CD14-positive monocyte (primary cell): Measurements from ENCODE around the gene CCDC73. TPM values are rescaled to one million over a fixed set of nuclear protein-coding genes. Genes with fewer than 3 reads are reported as not detected.
A peak's percentile ranks its signal among the peaks of the same experiment; 100 is the strongest.

Experiments used
- DNase-seq, 3 donors: peaks; one replicate each; pipeline ENCODE4 v3.0.0-alpha.2; 2011 to 2022
- H2AFZ ChIP-seq: 2 replicates; pipeline ENCODE4 v1.6.0; 2012; ENCODE audit warnings: mild to moderate bottlenecking, low read depth, low read length, inconsistent platforms; ENCODE audit not compliant: insufficient read depth, poor library complexity, severe bottlenecking
- H3K27ac ChIP-seq, 2 donors: 1 replicate in 1 of 2; 2 replicates in 1 of 2; pipeline ENCODE4 v1.5.1; 2012 to 2013; ENCODE audit warnings: low read length in 2 of 2, control low read depth in 1 of 2, inconsistent platforms in 1 of 2, low read depth in 1 of 2, mild to moderate bottlenecking in 1 of 2
- H3K27me3 ChIP-seq, 2 donors: one replicate each; pipeline versions ENCODE4 v1.6.0 to v1.6.1; 2011 to 2013; ENCODE audit warnings: low read length in 2 of 2; ENCODE audit not compliant: control insufficient read depth in 2 of 2, insufficient read depth in 2 of 2
- H3K36me3 ChIP-seq, 2 donors: replicated peaks in 1 of 2; 1 replicate in 1 of 2; 2 replicates in 1 of 2; pipeline versions ENCODE4 v1.5.1 to v1.6.1; 2012 to 2013; ENCODE audit warnings: low read length in 2 of 2, control low read depth in 1 of 2, inconsistent platforms in 1 of 2, mild to moderate bottlenecking in 1 of 2; ENCODE audit not compliant: insufficient read depth in 2 of 2, control insufficient read depth in 1 of 2
- H3K4me1 ChIP-seq, 2 donors: 1 replicate in 1 of 2; 2 replicates in 1 of 2; pipeline versions ENCODE4 v1.5.1 to v1.6.1; 2012 to 2013; ENCODE audit warnings: low read length in 2 of 2, control low read depth in 1 of 2, inconsistent platforms in 1 of 2, mild to moderate bottlenecking in 1 of 2, moderate library complexity in 1 of 2; ENCODE audit not compliant: insufficient read depth in 2 of 2, control insufficient read depth in 1 of 2
- H3K4me2 ChIP-seq: replicated peaks from 2 replicates; pipeline ENCODE3; 2012; ENCODE audit warnings: low read length, moderate library complexity, mild to moderate bottlenecking; ENCODE audit not compliant: poor library complexity, severe bottlenecking; ENCODE audit errors: extremely low read depth
- H3K4me3 ChIP-seq, 3 experiments: fragments of 200-600 bp in 1 of 3; sonication (generic) in 1 of 3; replicated peaks in 1 of 3; 1 replicate in 2 of 3; 2 replicates in 1 of 3; pipeline ENCODE4 v1.5.1; 2011 to 2013; ENCODE audit warnings: low read length in 3 of 3, mild to moderate bottlenecking in 3 of 3, control low read depth in 2 of 3, low read depth in 2 of 3, inconsistent platforms in 1 of 3, moderate library complexity in 1 of 3
- H3K79me2 ChIP-seq: 2 replicates; pipeline ENCODE4 v1.6.0; 2012; ENCODE audit warnings: mild to moderate bottlenecking, control low read depth, inconsistent platforms, low read length, moderate library complexity; ENCODE audit not compliant: insufficient read depth
- H3K9ac ChIP-seq: 2 replicates; pipeline ENCODE4 v1.6.0; 2017; ENCODE audit warnings: low read length, mild to moderate bottlenecking; ENCODE audit not compliant: insufficient read depth, poor library complexity, severe bottlenecking
- H3K9me3 ChIP-seq, 2 donors: replicated peaks in 1 of 2; 1 replicate in 1 of 2; 2 replicates in 1 of 2; pipeline versions ENCODE4 v1.5.1 to v1.6.1; 2012 to 2013; ENCODE audit warnings: low read length in 2 of 2, control low read depth in 1 of 2; ENCODE audit not compliant: control insufficient read depth in 1 of 2, insufficient read depth in 1 of 2
- H4K20me1 ChIP-seq: 2 replicates; pipeline ENCODE4 v1.6.0; 2012; ENCODE audit warnings: mild to moderate bottlenecking, low read length, control low read depth, moderate library complexity; ENCODE audit not compliant: insufficient read depth
- H3K27ac Mint-ChIP-seq, 7 donors: one replicate each; pipeline ENCODE4 v1.8.0; 2020; ENCODE audit warnings: mild to moderate bottlenecking in 7 of 7, mixed read lengths in 7 of 7, moderate library complexity in 6 of 7, inconsistent platforms in 2 of 7
- H3K27me3 Mint-ChIP-seq, 3 donors: one replicate each; pipeline ENCODE4 v1.8.0; 2021 to 2022; ENCODE audit warnings: low read depth in 3 of 3, mild to moderate bottlenecking in 3 of 3, mixed read lengths in 3 of 3, moderate library complexity in 3 of 3, inconsistent platforms in 1 of 3
- H3K36me3 Mint-ChIP-seq, 2 donors: one replicate each; pipeline ENCODE4 v1.8.0; 2020; ENCODE audit warnings: mixed read lengths in 2 of 2, inconsistent platforms in 1 of 2, mild to moderate bottlenecking in 1 of 2
- H3K4me1 Mint-ChIP-seq: one replicate; pipeline ENCODE4 v1.8.0; 2020; ENCODE audit warnings: mild to moderate bottlenecking, mixed read lengths
- H3K4me3 Mint-ChIP-seq, 2 donors: one replicate each; pipeline ENCODE4 v1.8.0; 2020; ENCODE audit warnings: mild to moderate bottlenecking in 2 of 2, mixed read lengths in 2 of 2, moderate library complexity in 1 of 2
- H3K9me3 Mint-ChIP-seq, 7 donors: one replicate each; pipeline ENCODE4 v1.8.0; 2020 to 2022; ENCODE audit warnings: mixed read lengths in 7 of 7, mild to moderate bottlenecking in 6 of 7, moderate library complexity in 6 of 7, inconsistent platforms in 2 of 7
- CTCF ChIP-seq: fragments of 200-600 bp; IDR thresholded peaks from one replicate; pipeline ENCODE4 v1.8.0; 2022; ENCODE audit warnings: antibody characterized with exemption, mild to moderate bottlenecking
- WGBS: methylation state at CpG from one replicate; pipeline ENCODE4 v1.1.5; 2013; ENCODE audit warnings: missing lambda C conversion rate; ENCODE audit not compliant: insufficient coverage; 5-methylcytosine and 5-hydroxymethylcytosine counted together
- intact Hi-C, 2 donors: fragments of 100-400 bp; cut with micrococcal nuclease; formaldehyde crosslinking; loops; one replicate each; pipeline versions ENCODE4 v1.15.0 to v1.15.1; 2023
- polyA plus RNA-seq, 3 donors: library from polyadenylated mRNA; depleted of rRNA in 1 of 3; unstranded in 2 of 3; stranded (reverse) in 1 of 3; fragments of 300-500 nt in 2 of 3; fragments of >200 nt in 1 of 3; fragmentation: Illumina TruSeq in 2 of 3; gene quantifications; 1 replicate in 2 of 3; 2 replicates in 1 of 3; pipeline ENCODE4 v1.2.3, GENCODE V29; 2012 to 2021

CCDC73 gene
- polyA plus RNA-seq, 3 donors: 0.03 to 0.09 TPM; not detected in 1

DNA sequence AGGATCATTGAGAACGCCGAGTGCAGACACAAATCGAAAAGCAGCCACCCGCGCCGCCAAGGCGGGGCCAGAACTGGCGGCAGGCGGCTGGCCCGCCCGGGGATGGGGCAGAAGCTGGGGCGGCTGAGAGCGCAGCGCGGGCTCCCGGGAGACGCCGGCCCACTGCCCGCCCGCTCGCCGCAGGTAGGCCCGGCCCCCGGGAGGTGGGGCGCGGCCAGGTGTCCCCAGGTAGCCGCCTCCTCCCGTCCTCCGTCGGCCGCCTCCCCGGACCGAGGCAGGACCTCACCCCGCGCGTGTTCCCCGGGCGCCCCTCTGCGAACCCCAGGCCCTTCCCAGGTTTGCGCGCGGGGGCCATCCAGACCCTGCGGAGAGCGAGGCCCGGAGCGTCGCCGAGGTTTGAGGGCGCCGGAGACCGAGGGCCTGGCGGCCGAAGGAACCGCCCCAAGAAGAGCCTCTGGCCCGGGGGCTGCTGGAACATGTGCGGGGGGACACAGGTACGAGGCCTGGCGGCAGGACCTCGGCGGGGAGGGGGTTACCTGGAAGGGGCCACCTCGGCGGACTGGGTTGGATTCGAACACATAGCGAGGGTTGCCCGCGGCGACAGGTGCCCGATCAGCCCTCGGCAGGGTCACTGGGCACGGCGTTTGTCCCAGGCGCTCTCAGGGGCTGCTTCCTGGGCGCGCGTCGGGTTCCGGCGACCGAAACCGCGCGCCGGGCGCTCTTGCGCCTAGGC lies 35.4 kb upstream of the CCDC73 start, which contains the start of gene PRRG4:
TSS of gene PRRG4 (plus strand) at position 248 of the 733 bp plus-strand sequence. CDS start 603 bp downstream, outside the sequence.
- Histone ChIP-seq H3K27me3 (no peaks in the 10 kb centered on the region), H3K4me2 (peak within 1 kb of the TSS; percentile 88), H3K36me3 (peaks cover 2 to 10% of the 10 kb centered on the region in 2 donors), H2AFZ (peak within 1 kb of the TSS; percentile 84), H3K79me2 (peaks cover 66% of the 10 kb centered on the region), H3K4me1 (peaks cover 14 to 16% of the 10 kb centered on the region in 2 donors), H3K9me3 (no peaks in the 10 kb centered on the region), H4K20me1 (no peaks in the 10 kb centered on the region), H3K9ac (peak within 1 kb of the TSS; percentile 87), H3K4me3 (peak within 1 kb of the TSS; percentile 74 to 93 (median 83)), H3K27ac (peak within 1 kb of the TSS; percentile 83 to 88)
- Mint-ChIP-seq H3K27ac (peak within 1 kb of the TSS; percentile 92 to 98 (median 96)), H3K27me3 (peaks cover 0 to 1% (median 0%) of the 10 kb centered on the region in 3 donors), H3K4me1 (peaks cover 31% of the 10 kb centered on the region), H3K36me3 (peaks cover 13 to 19% of the 10 kb centered on the region in 2 donors), H3K4me3 (peak within 1 kb of the TSS; percentile 97), H3K9me3 (no peaks in the 10 kb centered on the region)
- under 1% methylated on average over 78 of the region's 85 CpGs for WGBS
- intact Hi-C loops: no loop called here
- TF ChIP-seq CTCF: no peak
- DNase-seq: peak; percentile 61 to 67 (median 64)

DNA sequence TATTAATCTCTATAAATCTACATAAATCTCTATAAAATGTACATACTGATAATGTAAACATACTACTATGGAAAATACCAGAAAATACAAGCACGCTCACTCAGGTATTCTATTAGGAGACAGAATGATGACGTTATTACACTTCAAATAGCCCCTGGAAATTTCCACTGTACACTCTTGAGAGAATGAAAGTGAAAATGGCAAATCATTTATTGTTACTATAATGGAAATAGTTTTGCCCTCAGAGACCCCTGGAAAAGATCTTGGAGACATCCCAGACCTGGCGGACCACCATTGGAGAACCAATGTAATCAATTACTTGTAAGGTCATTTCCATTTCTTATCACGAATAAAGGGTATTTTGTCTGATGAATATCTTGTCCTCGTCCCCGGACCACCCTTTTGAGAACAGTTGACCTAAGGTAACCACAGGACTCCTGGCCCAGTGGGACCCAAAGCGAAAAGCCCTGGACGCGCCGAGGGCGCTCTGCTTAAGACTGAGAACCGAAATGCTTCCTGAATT lies 34.8 kb upstream of the CCDC73 start:
- intact Hi-C loops: no loop called here

More for the DNA sequence above, 34.8 kb upstream of the CCDC73 start:
- peaks cover 13 to 15% of the 10 kb centered on the region in 2 donors for H3K36me3 Mint-ChIP-seq
- Histone ChIP-seq H3K4me3 (peak overlapping the region; percentile 74 to 93 (median 83)), H3K9me3 (no peaks in the 10 kb centered on the region), H3K4me1 (peaks cover 16 to 21% of the 10 kb centered on the region in 2 donors), H3K27me3 (no peaks in the 10 kb centered on the region), H2AFZ (peak overlapping the region; percentile 84), H3K27ac (peak overlapping the region; percentile 83 to 88), H3K79me2 (peaks cover 60% of the 10 kb centered on the region), H3K36me3 (peaks cover 0 to 7% of the 10 kb centered on the region in 2 donors), H4K20me1 (no peaks in the 10 kb centered on the region), H3K4me2 (peak overlapping the region; percentile 88), H3K9ac (peak overlapping the region; percentile 87)
- H3K27me3 Mint-ChIP-seq: peaks cover 0 to 1% (median 0%) of the 10 kb centered on the region in 3 donors
- H3K27ac Mint-ChIP-seq: peak overlapping the region; percentile 92 to 98 (median 96)
- WGBS: 0% methylated on average over 6 of the region's 12 CpGs
- TF ChIP-seq CTCF: no peak
- H3K4me1 Mint-ChIP-seq: peaks cover 33% of the 10 kb centered on the region
- H3K9me3 Mint-ChIP-seq: no peaks in the 10 kb centered on the region
- peak overlapping the region; percentile 97 for H3K4me3 Mint-ChIP-seq
- peak in 2 of 3 donors; percentile 34 to 47 for DNase-seq
